ENCODE data around the gene LYPLA2. TPM values are rescaled to one million over a fixed set of nuclear protein-coding genes. Genes with fewer than 3 reads are reported as not detected.

Gene LYPLA2
- total RNA-seq, 4 donors from 2014 or later: 52.7 to 76.9 (median 63.6) TPM

- Histone ChIP-seq H3K27me3 (no peaks in the 10 kb centered on the region), H3K4me1 (peaks cover 19% of the 10 kb centered on the region), H3K36me3 (peaks cover 11% of the 10 kb centered on the region), H3K4me3 (no peak overlapping the region), H3K9me3 (no peaks in the 10 kb centered on the region), H3K27ac (no peak overlapping the region)
- TF ChIP-seq POLR2A (IDR thresholded peaks at IDR 0.05) (no peak), EP300 (IDR thresholded peaks at IDR 0.05) (no peak), POLR2AphosphoS5 (IDR thresholded peaks at IDR 0.05) (no peak), CTCF (IDR thresholded peaks at IDR 0.05) (no peak)
- 92% methylated on average over 10 of the region's 10 CpGs for WGBS
- no peak for DNase-seq (ENCODE audit: low spot score in 2 of 2)
Observed at GRCh38 chr1:23772854-23773242, 18.1 kb upstream of the LYPLA2 start.

GRCh38 chr1:23774174-23774880, 16.6 kb upstream of the LYPLA2 start:
- WGBS: 78% methylated on average over 6 of the region's 6 CpGs

GRCh38 chr1:23776217-23776616, 14.7 kb upstream of the LYPLA2 start:
- DNase-seq (ENCODE audit: low spot score in 2 of 2): no peak
- no peak overlapping the region for H3K27ac ChIP-seq
- peaks cover 11% of the 10 kb centered on the region for H3K36me3 ChIP-seq
- no peak overlapping the region for H3K4me3 ChIP-seq
- TF ChIP-seq POLR2A (IDR thresholded peaks at IDR 0.05) (no peak), CTCF (IDR thresholded peaks at IDR 0.05) (no peak), POLR2AphosphoS5 (IDR thresholded peaks at IDR 0.05) (no peak), EP300 (IDR thresholded peaks at IDR 0.05) (no peak)
- no peaks in the 10 kb centered on the region for H3K9me3 ChIP-seq
- whole genome bisulfite sequencing: 81% methylated on average over 2 of the region's 2 CpGs
- no peaks in the 10 kb centered on the region for H3K27me3 ChIP-seq
- H3K4me1 ChIP-seq: peaks cover 39% of the 10 kb centered on the region

More at GRCh38 chr1:23774174-23774880, 16.6 kb upstream of the LYPLA2 start:
- Histone ChIP-seq H3K4me1 (peaks cover 26% of the 10 kb centered on the region), H3K36me3 (peaks cover 11% of the 10 kb centered on the region), H3K27me3 (no peaks in the 10 kb centered on the region), H3K4me3 (no peak overlapping the region), H3K9me3 (no peaks in the 10 kb centered on the region), H3K27ac (no peak overlapping the region)
- TF ChIP-seq POLR2AphosphoS5 (IDR thresholded peaks at IDR 0.05): no peak
- TF ChIP-seq EP300 (IDR thresholded peaks at IDR 0.05): no peak
- no peak for TF ChIP-seq CTCF (IDR thresholded peaks at IDR 0.05)
- TF ChIP-seq POLR2A (IDR thresholded peaks at IDR 0.05): no peak
- DNase-seq (ENCODE audit: low spot score in 2 of 2): no peak

- WGBS: 0% methylated on average over 20 of the region's 91 CpGs
- Histone ChIP-seq H3K9me3 (no peaks in the 10 kb centered on the region), H3K4me3 (peak within 1 kb of the TSS; percentile 92), H3K27me3 (no peaks in the 10 kb centered on the region), H3K36me3 (peaks cover 9% of the 10 kb centered on the region), H3K27ac (peak within 1 kb of the TSS; percentile 93), H3K4me1 (peaks cover 35% of the 10 kb centered on the region)
- TF ChIP-seq POLR2A (IDR thresholded peaks at IDR 0.05) (peak in 1 of 2 donors; percentile 74), POLR2AphosphoS5 (IDR thresholded peaks at IDR 0.05) (peak in 2 of 3 donors; percentile 47 to 67), CTCF (IDR thresholded peaks at IDR 0.05) (no peak), EP300 (IDR thresholded peaks at IDR 0.05) (no peak)
- peak; percentile 83 to 90 for DNase-seq (ENCODE audit: low spot score in 2 of 2)
Observed at GRCh38 chr1:23777979-23778814, 12.7 kb upstream of the LYPLA2 start, which contains the start of gene PITHD1. Gene PITHD1 (plus strand): TSS chr1:23778418. CDS start chr1:23778516, 98 bp downstream.
